Measurements from ENCODE around the gene NUDT14.

NUDT14 gene

GRCh38 chr14:105167303-105168092 is 13.6 kb downstream of the NUDT14 start:
- no peaks in the 10 kb centered on the region for H3K9me3 ChIP-seq (ENCODE audit: control extremely low read depth in 1 of 5, control insufficient read depth in 4 of 5, insufficient read depth in 2 of 5, low read depth in 1 of 5, low read length in 4 of 5)
- peak overlapping the region in 5 of 7 experiments; percentile 17 to 57 (median 33) for H3K4me3 ChIP-seq (ENCODE audit: control insufficient read depth in 1 of 7, extremely low read depth in 1 of 7, insufficient read depth in 4 of 7, low read depth in 2 of 7, low read length in 6 of 7)
- no peaks in the 10 kb centered on the region for H3K36me3 ChIP-seq (ENCODE audit: control insufficient read depth in 4 of 4, insufficient read depth in 4 of 4, low read length in 3 of 4)
- H3K27ac ChIP-seq (ENCODE audit: insufficient read depth in 1 of 2, low read depth in 1 of 2, low read length in 2 of 2, poor library complexity in 1 of 2, severe bottlenecking in 2 of 2): no peak overlapping the region
- peaks cover 0 to 37% (median 31%) of the 10 kb centered on the region in 4 experiments for H3K4me1 ChIP-seq (ENCODE audit: control extremely low read depth in 1 of 4, control insufficient read depth in 4 of 4, insufficient read depth in 4 of 4, low read length in 3 of 4)
- peak in 2 of 3 donors; percentile 33 to 48 for DNase-seq
- ChIA-PET POLR2A (interaction anchor here (1.7 kb wide), 1 partner anchor 13 kb away, joined by 3 read pairs; no protein-coding TSS in a partner anchor), CTCF (interaction anchor here (1.6 to 18.8 kb wide), 2 partner anchors 33 to 76 kb away, joined by 4 to 248 read pairs; no protein-coding TSS in a partner anchor)
- WGBS (ENCODE audit: insufficient coverage): 5% methylated on average over 96 of the region's 116 CpGs
- H3K27me3 ChIP-seq (replicated peaks in 2 of 5; ENCODE audit: control insufficient read depth in 4 of 5, insufficient read depth in 5 of 5, low read length in 4 of 5): peaks cover 0 to 52% (median 24%) of the 10 kb centered on the region in 5 experiments

- Histone ChIP-seq H3K36me3 (ENCODE audit: control insufficient read depth in 4 of 4, insufficient read depth in 4 of 4, low read length in 3 of 4) (no peaks in the 10 kb centered on the region), H3K4me1 (ENCODE audit: control extremely low read depth in 1 of 4, control insufficient read depth in 4 of 4, insufficient read depth in 4 of 4, low read length in 3 of 4) (peaks cover 0 to 37% (median 31%) of the 10 kb centered on the region in 4 experiments)
Observed at GRCh38 chr14:105166571-105167302, 14.4 kb downstream of the NUDT14 start.

GRCh38 chr14:105165761-105166485 is 15.2 kb downstream of the NUDT14 start:
- H3K9me3 ChIP-seq (ENCODE audit: control extremely low read depth in 1 of 5, control insufficient read depth in 4 of 5, insufficient read depth in 2 of 5, low read depth in 1 of 5, low read length in 4 of 5): no peaks in the 10 kb centered on the region
- DNase-seq: no peak
- ChIA-PET POLR2A (no interaction called here), CTCF (interaction anchor here (1.2 to 2.8 kb wide), 4 partner anchors 13 to 76 kb away, joined by 3 to 21 read pairs (median 6); no protein-coding TSS in a partner anchor)
- 89% methylated on average over 30 of the region's 32 CpGs for WGBS (ENCODE audit: insufficient coverage)
- H3K4me1 ChIP-seq (ENCODE audit: control extremely low read depth in 1 of 4, control insufficient read depth in 4 of 4, insufficient read depth in 4 of 4, low read length in 3 of 4): peaks cover 0 to 29% (median 23%) of the 10 kb centered on the region in 4 experiments
- H3K36me3 ChIP-seq (ENCODE audit: control insufficient read depth in 4 of 4, insufficient read depth in 4 of 4, low read length in 3 of 4): no peaks in the 10 kb centered on the region
- H3K4me3 ChIP-seq (ENCODE audit: control insufficient read depth in 1 of 7, extremely low read depth in 1 of 7, insufficient read depth in 4 of 7, low read depth in 2 of 7, low read length in 6 of 7): no peak overlapping the region
- H3K27me3 ChIP-seq (replicated peaks in 2 of 5; ENCODE audit: control insufficient read depth in 4 of 5, insufficient read depth in 5 of 5, low read length in 4 of 5): peaks cover 0 to 42% (median 20%) of the 10 kb centered on the region in 5 experiments
- H3K27ac ChIP-seq (ENCODE audit: insufficient read depth in 1 of 2, low read depth in 1 of 2, low read length in 2 of 2, poor library complexity in 1 of 2, severe bottlenecking in 2 of 2): no peak overlapping the region

More at GRCh38 chr14:105166571-105167302, 14.4 kb downstream of the NUDT14 start:
- Histone ChIP-seq H3K27ac (ENCODE audit: insufficient read depth in 1 of 2, low read depth in 1 of 2, low read length in 2 of 2, poor library complexity in 1 of 2, severe bottlenecking in 2 of 2) (no peak overlapping the region), H3K9me3 (ENCODE audit: control extremely low read depth in 1 of 5, control insufficient read depth in 4 of 5, insufficient read depth in 2 of 5, low read depth in 1 of 5, low read length in 4 of 5) (no peaks in the 10 kb centered on the region), H3K4me3 (ENCODE audit: control insufficient read depth in 1 of 7, extremely low read depth in 1 of 7, insufficient read depth in 4 of 7, low read depth in 2 of 7, low read length in 6 of 7) (no peak overlapping the region), H3K27me3 (replicated peaks in 2 of 5; ENCODE audit: control insufficient read depth in 4 of 5, insufficient read depth in 5 of 5, low read length in 4 of 5) (peaks cover 0 to 48% (median 22%) of the 10 kb centered on the region in 5 experiments)
- ChIA-PET CTCF (interaction anchor here (1.6 to 2.8 kb wide), 2 partner anchors 75 to 77 kb away, joined by 4 to 21 read pairs; no protein-coding TSS in a partner anchor), POLR2A (interaction anchor here (1.7 kb wide), 1 partner anchor 14 kb away, joined by 3 read pairs; no protein-coding TSS in a partner anchor)
- WGBS (ENCODE audit: insufficient coverage): 65% methylated on average over 19 of the region's 22 CpGs
- no peak for DNase-seq

- peaks cover 0 to 35% (median 18%) of the 10 kb centered on the region in 5 experiments for H3K27me3 ChIP-seq (replicated peaks in 2 of 5; ENCODE audit: control insufficient read depth in 4 of 5, insufficient read depth in 5 of 5, low read length in 4 of 5)
- H3K4me3 ChIP-seq (ENCODE audit: control insufficient read depth in 1 of 7, extremely low read depth in 1 of 7, insufficient read depth in 4 of 7, low read depth in 2 of 7, low read length in 6 of 7): no peak overlapping the region
- H3K4me1 ChIP-seq (ENCODE audit: control extremely low read depth in 1 of 4, control insufficient read depth in 4 of 4, insufficient read depth in 4 of 4, low read length in 3 of 4): peaks cover 0 to 29% (median 22%) of the 10 kb centered on the region in 4 experiments
- POLR2A ChIA-PET: no interaction called here
- CTCF ChIA-PET: interaction anchor here (0.9 to 2.8 kb wide), 9 partner anchors 11 to 75 kb away, joined by 3 to 21 read pairs (median 4); no protein-coding TSS in a partner anchor
- no peak overlapping the region for H3K27ac ChIP-seq (ENCODE audit: insufficient read depth in 1 of 2, low read depth in 1 of 2, low read length in 2 of 2, poor library complexity in 1 of 2, severe bottlenecking in 2 of 2)
- H3K36me3 ChIP-seq (ENCODE audit: control insufficient read depth in 4 of 4, insufficient read depth in 4 of 4, low read length in 3 of 4): no peaks in the 10 kb centered on the region
- DNase-seq: no peak
- WGBS (ENCODE audit: insufficient coverage): 87% methylated on average over 5 of the region's 10 CpGs
- H3K9me3 ChIP-seq (ENCODE audit: control extremely low read depth in 1 of 5, control insufficient read depth in 4 of 5, insufficient read depth in 2 of 5, low read depth in 1 of 5, low read length in 4 of 5): no peaks in the 10 kb centered on the region
Observed at GRCh38 chr14:105165134-105165704, 15.9 kb downstream of the NUDT14 start.

GRCh38 chr14:105163040-105163742 is 17.9 kb downstream of the NUDT14 start:
- Histone ChIP-seq H3K27ac (ENCODE audit: insufficient read depth in 1 of 2, low read depth in 1 of 2, low read length in 2 of 2, poor library complexity in 1 of 2, severe bottlenecking in 2 of 2) (no peak overlapping the region), H3K4me1 (ENCODE audit: control extremely low read depth in 1 of 4, control insufficient read depth in 4 of 4, insufficient read depth in 4 of 4, low read length in 3 of 4) (peaks cover 0 to 20% (median 14%) of the 10 kb centered on the region in 4 experiments), H3K9me3 (ENCODE audit: control extremely low read depth in 1 of 5, control insufficient read depth in 4 of 5, insufficient read depth in 2 of 5, low read depth in 1 of 5, low read length in 4 of 5) (no peaks in the 10 kb centered on the region), H3K4me3 (ENCODE audit: control insufficient read depth in 1 of 7, extremely low read depth in 1 of 7, insufficient read depth in 4 of 7, low read depth in 2 of 7, low read length in 6 of 7) (no peak overlapping the region), H3K36me3 (ENCODE audit: control insufficient read depth in 4 of 4, insufficient read depth in 4 of 4, low read length in 3 of 4) (no peaks in the 10 kb centered on the region), H3K27me3 (replicated peaks in 2 of 5; ENCODE audit: control insufficient read depth in 4 of 5, insufficient read depth in 5 of 5, low read length in 4 of 5) (peaks cover 0 to 20% (median 11%) of the 10 kb centered on the region in 5 experiments)
- ChIA-PET CTCF (interaction anchor here (0.6 to 1.3 kb wide), 3 partner anchors 9 to 69 kb away, joined by 3 to 4 read pairs (median 3); no protein-coding TSS in a partner anchor), POLR2A (no interaction called here)
- peak in 1 of 3 donors; percentile 6 for DNase-seq
- 90% methylated on average over 11 of the region's 18 CpGs for WGBS (ENCODE audit: insufficient coverage)

- Histone ChIP-seq H3K27me3 (replicated peaks in 2 of 5; ENCODE audit: control insufficient read depth in 4 of 5, insufficient read depth in 5 of 5, low read length in 4 of 5) (peaks cover 0 to 17% (median 10%) of the 10 kb centered on the region in 5 experiments), H3K36me3 (ENCODE audit: control insufficient read depth in 4 of 4, insufficient read depth in 4 of 4, low read length in 3 of 4) (no peaks in the 10 kb centered on the region), H3K9me3 (ENCODE audit: control extremely low read depth in 1 of 5, control insufficient read depth in 4 of 5, insufficient read depth in 2 of 5, low read depth in 1 of 5, low read length in 4 of 5) (no peaks in the 10 kb centered on the region), H3K4me3 (ENCODE audit: control insufficient read depth in 1 of 7, extremely low read depth in 1 of 7, insufficient read depth in 4 of 7, low read depth in 2 of 7, low read length in 6 of 7) (no peak overlapping the region), H3K4me1 (ENCODE audit: control extremely low read depth in 1 of 4, control insufficient read depth in 4 of 4, insufficient read depth in 4 of 4, low read length in 3 of 4) (peaks cover 0 to 17% (median 11%) of the 10 kb centered on the region in 4 experiments), H3K27ac (ENCODE audit: insufficient read depth in 1 of 2, low read depth in 1 of 2, low read length in 2 of 2, poor library complexity in 1 of 2, severe bottlenecking in 2 of 2) (no peak overlapping the region)
- 94% methylated on average over 2 of the region's 2 CpGs for WGBS (ENCODE audit: insufficient coverage)
- DNase-seq: no peak
- POLR2A ChIA-PET: no interaction called here
- CTCF ChIA-PET: interaction anchor here (0.6 to 1.1 kb wide), 2 partner anchors 27 to 68 kb away, joined by 3 read pairs; no protein-coding TSS in a partner anchor
Observed at GRCh38 chr14:105162669-105162979, 18.5 kb downstream of the NUDT14 start.
